ENCODE measurements around the gene RPL36.

RPL36 gene

GRCh38 chr19:5678071-5678718, 11.9 kb upstream of the RPL36 start:
- Histone ChIP-seq H3F3A (ENCODE audit: insufficient read depth) (peaks cover 3% of the 10 kb centered on the region; the same call in 1 of the 2 replicates), H3K79me2 (ENCODE audit: insufficient read depth, low read length) (peaks cover 7% of the 10 kb centered on the region)
- TF ChIP-seq EZH2phosphoT487 (conservative IDR thresholded peaks at IDR 0.05; ENCODE audit: low read length): no peak
- TF ChIP-seq CTCF (IDR thresholded peaks at IDR 0.05; ENCODE audit: insufficient read depth, low read length, poor library complexity, severe bottlenecking): no peak

GRCh38 chr19:5679289-5680083, 10.6 kb upstream of the RPL36 start:
- peak overlapping the region; percentile 67 for H2AFZ ChIP-seq (ENCODE audit: low read depth, low read length, severe bottlenecking)
- H3K27ac ChIP-seq (ENCODE audit: low read depth, low read length): peak overlapping the region; percentile 51; the same call in 1 of the 2 replicates
- H3F3A ChIP-seq (ENCODE audit: insufficient read depth): peaks cover 3% of the 10 kb centered on the region; the same call in 1 of the 2 replicates
- TF ChIP-seq EZH2phosphoT487 (conservative IDR thresholded peaks at IDR 0.05; ENCODE audit: low read length): no peak
- TF ChIP-seq CTCF (IDR thresholded peaks at IDR 0.05; ENCODE audit: insufficient read depth, low read length, poor library complexity, severe bottlenecking): no peak
- no peaks in the 10 kb centered on the region for H3K9me2 ChIP-seq (replicated peaks; ENCODE audit: insufficient read depth, low read length)
- H3K9me3 ChIP-seq (ENCODE audit: insufficient read depth, low read length): no peaks in the 10 kb centered on the region
- peaks cover 7% of the 10 kb centered on the region for H3K79me2 ChIP-seq (ENCODE audit: insufficient read depth, low read length)
- peak overlapping the region; percentile 96 for H3K9ac ChIP-seq (ENCODE audit: low read length)
- H3K4me3 ChIP-seq (ENCODE audit: insufficient read depth, low read length, poor library complexity, severe bottlenecking): peak overlapping the region; percentile 100
- no peaks in the 10 kb centered on the region for H3K27me3 ChIP-seq (ENCODE audit: low read length)
- no peaks in the 10 kb centered on the region for H3K36me3 ChIP-seq (ENCODE audit: low read length)
- no peaks in the 10 kb centered on the region for H4K20me1 ChIP-seq (ENCODE audit: low read depth, low read length)
- H3K4me2 ChIP-seq (ENCODE audit: low read depth, low read length, poor library complexity, severe bottlenecking): peak overlapping the region; percentile 72

More at GRCh38 chr19:5678071-5678718, 11.9 kb upstream of the RPL36 start:
- Histone ChIP-seq H3K9ac (ENCODE audit: low read length) (no peak overlapping the region), H4K20me1 (ENCODE audit: low read depth, low read length) (no peaks in the 10 kb centered on the region), H3K4me3 (ENCODE audit: insufficient read depth, low read length, poor library complexity, severe bottlenecking) (no peak overlapping the region), H2AFZ (ENCODE audit: low read depth, low read length, severe bottlenecking) (no peak overlapping the region), H3K4me2 (ENCODE audit: low read depth, low read length, poor library complexity, severe bottlenecking) (no peak overlapping the region), H3K9me2 (replicated peaks; ENCODE audit: insufficient read depth, low read length) (no peaks in the 10 kb centered on the region), H3K9me3 (ENCODE audit: insufficient read depth, low read length) (no peaks in the 10 kb centered on the region), H3K27ac (ENCODE audit: low read depth, low read length) (no peak overlapping the region), H3K27me3 (ENCODE audit: low read length) (no peaks in the 10 kb centered on the region), H3K36me3 (ENCODE audit: low read length) (no peaks in the 10 kb centered on the region)

- H3F3A ChIP-seq (ENCODE audit: insufficient read depth): peaks cover 3% of the 10 kb centered on the region; the same call in 1 of the 2 replicates
- H3K9me2 ChIP-seq (replicated peaks; ENCODE audit: insufficient read depth, low read length): no peaks in the 10 kb centered on the region
- no peaks in the 10 kb centered on the region for H4K20me1 ChIP-seq (ENCODE audit: low read depth, low read length)
- no peaks in the 10 kb centered on the region for H3K9me3 ChIP-seq (ENCODE audit: insufficient read depth, low read length)
- peaks cover 7% of the 10 kb centered on the region for H3K79me2 ChIP-seq (ENCODE audit: insufficient read depth, low read length)
- peak overlapping the region; percentile 72 for H3K4me2 ChIP-seq (ENCODE audit: low read depth, low read length, poor library complexity, severe bottlenecking)
- no peaks in the 10 kb centered on the region for H3K36me3 ChIP-seq (ENCODE audit: low read length)
- H3K9ac ChIP-seq (ENCODE audit: low read length): peak overlapping the region; percentile 96
- H3K27me3 ChIP-seq (ENCODE audit: low read length): no peaks in the 10 kb centered on the region
- peak overlapping the region; percentile 67 for H2AFZ ChIP-seq (ENCODE audit: low read depth, low read length, severe bottlenecking)
- peak overlapping the region; percentile 51; the same call in 1 of the 2 replicates for H3K27ac ChIP-seq (ENCODE audit: low read depth, low read length)
- H3K4me3 ChIP-seq (ENCODE audit: insufficient read depth, low read length, poor library complexity, severe bottlenecking): peak overlapping the region; percentile 100
- TF ChIP-seq CTCF (IDR thresholded peaks at IDR 0.05; ENCODE audit: insufficient read depth, low read length, poor library complexity, severe bottlenecking) (no peak), EZH2phosphoT487 (conservative IDR thresholded peaks at IDR 0.05; ENCODE audit: low read length) (no peak)
Observed at GRCh38 chr19:5680084-5680436, 10.0 kb upstream of the RPL36 start.
